HG03439 (cell line): ENCODE results near the gene YJEFN3.

Experiments
- ATAC-seq: cut with Tn5 transposase; IDR thresholded peaks from one replicate; pipeline ENCODE4 v1.9.1; 2021; ENCODE audit warnings: mild to moderate bottlenecking, moderate library complexity; ENCODE audit not compliant: unreplicated experiment

Gene YJEFN3

GRCh38 chr19:19537075-19538048 lies 8.7 kb downstream of the YJEFN3 start:
- ATAC-seq: no peak

- no peak for ATAC-seq
Measured at GRCh38 chr19:19538061-19538784, 9.5 kb downstream of the YJEFN3 start, which contains the start of gene CILP2. Gene CILP2 (plus strand): TSS chr19:19538265. CDS start chr19:19538350, 85 bp downstream.

GRCh38 chr19:19538785-19539166 lies 10.1 kb downstream of the YJEFN3 start:
- ATAC-seq: no peak

- ATAC-seq: no peak
Measured at GRCh38 chr19:19539698-19540063, 11.0 kb downstream of the YJEFN3 start.

GRCh38 chr19:19540064-19540714 lies 11.5 kb downstream of the YJEFN3 start:
- ATAC-seq: no peak

GRCh38 chr19:19540715-19541515 lies 12.2 kb downstream of the YJEFN3 start:
- ATAC-seq: no peak

- no peak for ATAC-seq
Measured at GRCh38 chr19:19541616-19542015, 12.9 kb downstream of the YJEFN3 start.

- no peak for ATAC-seq
Measured at GRCh38 chr19:19542507-19542906, 13.8 kb downstream of the YJEFN3 start.

- no peak for ATAC-seq
Measured at GRCh38 chr19:19543101-19543500, 14.4 kb downstream of the YJEFN3 start.

- no peak for ATAC-seq
Measured at GRCh38 chr19:19543640-19544039, 14.9 kb downstream of the YJEFN3 start.

GRCh38 chr19:19544257-19544953 lies 15.7 kb downstream of the YJEFN3 start:
- no peak for ATAC-seq

- ATAC-seq: no peak
Measured at GRCh38 chr19:19544954-19545591, 16.4 kb downstream of the YJEFN3 start.

GRCh38 chr19:19545707-19546106 lies 17.0 kb downstream of the YJEFN3 start:
- ATAC-seq: no peak

- no peak for ATAC-seq
Measured at GRCh38 chr19:19546751-19547162, 18.0 kb downstream of the YJEFN3 start.

GRCh38 chr19:19547674-19548336 lies 19.1 kb downstream of the YJEFN3 start:
- ATAC-seq: no peak

- ATAC-seq: no peak
Measured at GRCh38 chr19:19548915-19549759, 20.4 kb downstream of the YJEFN3 start.

GRCh38 chr19:19549804-19550464 lies 21.2 kb downstream of the YJEFN3 start:
- ATAC-seq: no peak
